Stomach (tissue), 9 donors: ENCODE measurements around the gene DNAJB9. TPM values are rescaled to one million over a fixed set of nuclear protein-coding genes. Genes with fewer than 3 reads are reported as not detected.

Source experiments
- DNase-seq, 2 donors: peaks; one replicate each; pipeline versions ENCODE4 v3.0.0 to v3.0.0-alpha.2; 2013 to 2019
- H3K27ac ChIP-seq, 5 donors: fragments of 200-600 bp in 4 of 5; sonication (generic) in 4 of 5; one replicate each; pipeline ENCODE4 v1.5.1; 2013 to 2019; ENCODE audit warnings: mild to moderate bottlenecking in 1 of 5, moderate library complexity in 1 of 5
- H3K27me3 ChIP-seq, 3 donors: fragments of 200-600 bp; sonication (generic); one replicate each; pipeline ENCODE4 v1.5.1; 2017 to 2019; ENCODE audit warnings: mixed run types in 1 of 3
- H3K36me3 ChIP-seq, 4 donors: fragments of 200-600 bp; sonication (generic); 1 replicate in 3 of 4; 2 replicates in 1 of 4; pipeline ENCODE4 v1.5.1; 2016 to 2019
- H3K4me1 ChIP-seq, 4 donors: fragments of 200-600 bp; sonication (generic); one replicate each; pipeline ENCODE4 v1.5.1; 2016 to 2019
- H3K4me3 ChIP-seq, 4 donors: fragments of 200-600 bp; sonication (generic) in 3 of 4; one replicate each; pipeline ENCODE4 v1.5.1; 2016 to 2019; ENCODE audit warnings: mild to moderate bottlenecking in 1 of 4
- H3K9me3 ChIP-seq, 4 donors: fragments of 200-600 bp; sonication (generic); one replicate each; pipeline ENCODE4 v1.5.1; 2016 to 2019
- CTCF ChIP-seq, 7 experiments: fragments of 450-650 bp in 4 of 7; fragments of 200-600 bp in 3 of 7; sonication (generic) in 3 of 7; IDR thresholded peaks; one replicate each; pipeline ENCODE4 v1.5.1; 2016 to 2019; ENCODE audit warnings: antibody characterized with exemption in 7 of 7, control low read depth in 2 of 7, mild to moderate bottlenecking in 1 of 7
- EP300 ChIP-seq: sonication (generic); formaldehyde crosslinking; IDR thresholded peaks from one replicate; pipeline ENCODE4 v1.6.1; 2017; ENCODE audit warnings: antibody characterized with exemption
- POLR2A ChIP-seq, 4 donors: fragments of 450-650 bp; IDR thresholded peaks; one replicate each; pipeline ENCODE4 v1.6.1; 2016; ENCODE audit warnings: antibody characterized with exemption in 4 of 4, control low read depth in 2 of 4, mild to moderate bottlenecking in 1 of 4, moderate library complexity in 1 of 4
- POLR2AphosphoS5 ChIP-seq, 3 donors: sonication (generic); formaldehyde crosslinking; IDR thresholded peaks; one replicate each; pipeline ENCODE4 v1.6.1; 2016; ENCODE audit warnings: antibody characterized with exemption in 3 of 3
- WGBS, 5 donors: extraction: QIAGEN DNeasy Blood & Tissue Kit in 3 of 5; methylation state at CpG; one replicate each; pipeline versions ENCODE4 v1.1.5 to v1.1.7; 2013 to 2018; 5-methylcytosine and 5-hydroxymethylcytosine counted together
- intact Hi-C: fragments of 100-400 bp; cut with DNase I; formaldehyde crosslinking; loops from one replicate; pipeline ENCODE4 v1.15.1; 2023; ENCODE audit warnings: low total_unique reads
- polyA plus RNA-seq, 3 donors: library from polyadenylated mRNA; stranded (reverse); fragments of 200-250 nt; gene quantifications; one replicate each; pipeline ENCODE4 v1.2.3, GENCODE V29; 2013
- total RNA-seq, 5 donors: library from RNA; depleted of rRNA; stranded (reverse); fragments of >200 nt; gene quantifications; one replicate each; pipeline versions ENCODE4 v1.1.0 to v1.2.3, GENCODE V29; 2014 to 2016
- donor health status: healthy with polysubstance abuse.
- donor health status: Bipolar disorder and iron deficiency.
- donor health status: healthy.

The DNAJB9 gene
- total and polyA plus RNA-seq, 8 donors = 2.6 to 218 (median 15.3) TPM

GRCh38 chr7:108592646-108593201 lies 23.1 kb downstream of the DNAJB9 start:
- WGBS, 5 donors = 32 to 42% (median 38%) methylated on average over 3 of the region's 3 CpGs
- Histone ChIP-seq H3K4me3 (no peak overlapping the region), H3K9me3 (no peaks in the 10 kb centered on the region), H3K36me3 (no peaks in the 10 kb centered on the region), H3K27ac (no peak overlapping the region), H3K27me3 (no peaks in the 10 kb centered on the region), H3K4me1 (no peaks in the 10 kb centered on the region)
- TF ChIP-seq POLR2A (IDR thresholded peaks at IDR 0.05) (no peak), POLR2AphosphoS5 (IDR thresholded peaks at IDR 0.05) (no peak), CTCF (IDR thresholded peaks at IDR 0.05) (no peak), EP300 (no peak)
- intact Hi-C loops = no loop called here
- DNase-seq = peak in 1 of 2 donors; percentile 72

GRCh38 chr7:108596560-108596959 lies 26.9 kb downstream of the DNAJB9 start:
- TF ChIP-seq POLR2AphosphoS5 (IDR thresholded peaks at IDR 0.05) (no peak), EP300 (no peak), CTCF (IDR thresholded peaks at IDR 0.05) (no peak), POLR2A (IDR thresholded peaks at IDR 0.05) (no peak)
- H3K27ac ChIP-seq = no peak overlapping the region
- no peak for DNase-seq
- H3K4me3 ChIP-seq = no peak overlapping the region
- no peaks in the 10 kb centered on the region for H3K27me3 ChIP-seq
- intact Hi-C loops = no loop called here
- H3K9me3 ChIP-seq = no peaks in the 10 kb centered on the region
- WGBS, 5 donors = 72 to 97% (median 94%) methylated on average over 4 of the region's 4 CpGs
- H3K4me1 ChIP-seq = no peaks in the 10 kb centered on the region
- no peaks in the 10 kb centered on the region for H3K36me3 ChIP-seq

- TF ChIP-seq POLR2A (IDR thresholded peaks at IDR 0.05) (no peak), CTCF (IDR thresholded peaks at IDR 0.05) (no peak), POLR2AphosphoS5 (IDR thresholded peaks at IDR 0.05) (no peak), EP300 (no peak)
- H3K27me3 ChIP-seq = no peaks in the 10 kb centered on the region
- H3K4me1 ChIP-seq = no peaks in the 10 kb centered on the region
- WGBS, 5 donors = 35 to 52% (median 43%) methylated on average over 2 of the region's 2 CpGs
- H3K27ac ChIP-seq = no peak overlapping the region
- peak in 1 of 2 donors; percentile 60 for DNase-seq
- no peak overlapping the region for H3K4me3 ChIP-seq
- no peaks in the 10 kb centered on the region for H3K36me3 ChIP-seq
- H3K9me3 ChIP-seq = no peaks in the 10 kb centered on the region
- intact Hi-C loops = no loop called here
Observed at GRCh38 chr7:108598153-108598552, 28.5 kb downstream of the DNAJB9 start.

- 62 to 71% (median 68%) methylated on average over 6 of the region's 6 CpGs for WGBS, 5 donors
- intact Hi-C loops = no loop called here
- no peak for DNase-seq
- no peaks in the 10 kb centered on the region for H3K27me3 ChIP-seq
- no peak overlapping the region for H3K4me3 ChIP-seq
- TF ChIP-seq EP300 = no peak
- TF ChIP-seq POLR2A (IDR thresholded peaks at IDR 0.05) = no peak
- no peak for TF ChIP-seq POLR2AphosphoS5 (IDR thresholded peaks at IDR 0.05)
- no peak for TF ChIP-seq CTCF (IDR thresholded peaks at IDR 0.05)
- H3K36me3 ChIP-seq = no peaks in the 10 kb centered on the region
- H3K4me1 ChIP-seq = no peaks in the 10 kb centered on the region
- no peaks in the 10 kb centered on the region for H3K9me3 ChIP-seq
- H3K27ac ChIP-seq = no peak overlapping the region
Observed at GRCh38 chr7:108598914-108599580, 29.4 kb downstream of the DNAJB9 start.
